ENCODE data around the gene APPBP2. TPM values are rescaled to one million over a fixed set of nuclear protein-coding genes. Genes with fewer than 3 reads are reported as not detected.
A peak's percentile ranks its signal among the peaks of the same experiment; 100 is the strongest.
"Not testable (repeated sequence)": the region's sequence is repeated elsewhere in the genome, so short reads cannot be mapped to it uniquely, and the experiment has no call there.

The APPBP2 gene
- total RNA-seq, 1 experiment from 2014 or later, result 11.7 TPM

DNA sequence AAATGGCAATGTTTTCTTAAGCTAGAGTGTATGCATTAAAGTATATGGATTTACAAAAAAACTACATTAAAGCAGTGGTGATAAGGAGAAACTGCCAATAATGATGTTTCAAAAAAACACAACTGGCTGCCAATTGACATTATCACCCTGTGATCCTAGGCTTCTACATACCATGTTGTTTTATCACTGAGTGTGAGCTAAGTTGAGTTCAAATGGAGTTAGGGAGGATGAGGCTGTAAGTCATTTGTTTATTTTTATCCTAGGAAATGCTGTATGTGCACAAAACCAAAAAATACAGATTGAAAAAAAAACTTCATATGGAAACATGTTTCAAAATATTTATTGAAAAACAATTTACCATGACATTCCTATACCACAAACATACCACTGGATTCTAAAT, 80.9 kb downstream of the APPBP2 start:
- H3K36me3 ChIP-seq (replicated peaks; ENCODE audit: control insufficient read depth, insufficient read depth, low read length), result no peaks in the 10 kb centered on the region; the same call in 1 of the 2 replicates
- no peak for DNase-seq

DNA sequence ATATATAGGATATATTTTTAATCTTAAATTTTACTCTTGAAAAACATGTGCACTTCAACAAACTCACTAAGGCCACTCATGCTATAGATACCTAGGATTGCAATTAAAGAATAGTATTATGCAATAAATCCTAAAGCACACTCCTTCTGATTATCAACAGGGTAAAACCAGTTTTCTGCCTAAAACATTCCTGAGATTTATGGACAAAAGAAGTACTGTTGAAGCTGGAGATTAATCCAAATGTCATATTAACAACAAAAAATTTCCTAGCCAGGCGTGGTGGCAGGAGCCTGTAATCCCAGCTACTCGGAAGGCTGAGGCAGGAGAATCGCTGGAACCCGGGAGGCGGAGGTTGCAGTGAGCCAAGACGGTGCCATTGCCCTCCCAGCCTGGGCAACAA, 82.3 kb downstream of the APPBP2 start:
- no peak overlapping the region for H3K4me3 ChIP-seq (ENCODE audit: insufficient read depth, low read depth, low read length)
- H3K36me3 ChIP-seq (replicated peaks; ENCODE audit: control insufficient read depth, insufficient read depth, low read length), result no peaks in the 10 kb centered on the region; the same call in 1 of the 2 replicates
- DNase-seq, result no peak
- H3K27me3 ChIP-seq (ENCODE audit: control insufficient read depth, insufficient read depth, low read length), result no peaks in the 10 kb centered on the region

More for the DNA sequence above, 80.9 kb downstream of the APPBP2 start:
- H3K27me3 ChIP-seq (ENCODE audit: control insufficient read depth, insufficient read depth, low read length), result no peaks in the 10 kb centered on the region
- H3K4me3 ChIP-seq (ENCODE audit: insufficient read depth, low read depth, low read length), result no peak overlapping the region

DNA sequence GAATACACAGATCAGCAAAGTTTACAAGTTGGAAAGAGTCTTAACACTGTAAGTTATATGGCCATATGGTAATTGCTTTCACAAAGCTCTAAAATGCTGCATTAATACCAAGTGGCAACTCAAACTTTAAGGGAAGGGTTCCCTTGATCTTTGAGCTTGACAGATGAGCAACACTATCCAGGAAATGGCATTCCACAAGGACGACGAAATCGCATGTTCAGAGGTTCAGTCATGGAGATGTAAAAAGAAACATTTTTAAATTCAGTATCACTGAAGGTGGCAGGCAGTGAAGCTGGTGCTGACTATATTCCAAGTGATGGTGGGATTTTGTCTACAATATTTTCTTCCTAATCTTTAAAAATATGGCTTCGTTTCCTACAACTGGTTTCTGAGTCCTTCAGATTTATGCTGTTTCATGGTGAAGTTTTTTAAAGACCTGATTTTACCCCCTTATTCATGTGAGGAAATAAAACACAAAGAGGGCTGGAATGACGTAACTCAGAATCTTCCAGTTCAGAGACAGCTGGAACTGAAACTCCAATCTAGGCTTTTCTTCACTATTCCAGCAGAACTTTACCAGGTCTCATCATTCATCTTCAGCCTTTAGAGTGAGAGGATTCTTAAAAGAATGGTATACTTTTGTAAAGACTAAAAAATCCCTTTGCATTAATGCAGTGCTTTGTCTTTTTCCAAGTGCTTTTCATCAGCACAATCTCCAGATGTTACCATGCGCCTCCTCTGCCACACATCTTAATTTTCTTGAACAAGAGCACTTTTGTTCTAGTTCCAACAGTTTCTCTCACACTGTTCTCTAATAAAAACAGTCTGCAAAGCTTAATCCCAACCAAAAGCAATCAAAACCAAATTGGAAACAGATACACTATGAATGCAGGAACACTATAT, 83.5 kb downstream of the APPBP2 start:
- no peak for DNase-seq
- Histone ChIP-seq H3K4me3 (ENCODE audit: insufficient read depth, low read depth, low read length) (no peak overlapping the region), H3K36me3 (replicated peaks; ENCODE audit: control insufficient read depth, insufficient read depth, low read length) (no peaks in the 10 kb centered on the region; the same call in 1 of the 2 replicates), H3K27me3 (ENCODE audit: control insufficient read depth, insufficient read depth, low read length) (no peaks in the 10 kb centered on the region)

DNA sequence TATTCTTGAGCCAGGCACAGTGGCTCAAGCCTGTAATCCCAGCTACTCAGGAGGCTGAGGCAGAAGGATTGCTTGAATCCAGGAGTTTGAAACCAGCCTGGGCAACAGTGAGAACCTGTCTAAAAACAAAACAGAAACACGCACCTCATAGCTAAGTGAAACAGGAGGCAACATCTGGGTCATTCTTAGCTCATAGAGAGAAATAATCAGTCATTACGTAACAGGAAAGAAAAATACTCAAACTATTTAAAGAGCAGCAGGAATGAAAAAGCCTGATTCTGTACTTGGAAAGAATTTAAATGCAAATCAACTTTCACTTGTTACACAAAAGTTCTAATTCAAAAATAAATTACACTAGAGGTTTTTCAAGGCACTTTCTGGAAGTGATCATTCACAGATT, 86.5 kb downstream of the APPBP2 start:
- no peak for DNase-seq
- no peaks in the 10 kb centered on the region for H3K27me3 ChIP-seq (ENCODE audit: control insufficient read depth, insufficient read depth, low read length)
- H3K36me3 ChIP-seq (replicated peaks; ENCODE audit: control insufficient read depth, insufficient read depth, low read length), result no peaks in the 10 kb centered on the region
- no peak overlapping the region for H3K4me3 ChIP-seq (ENCODE audit: insufficient read depth, low read depth, low read length)

DNA sequence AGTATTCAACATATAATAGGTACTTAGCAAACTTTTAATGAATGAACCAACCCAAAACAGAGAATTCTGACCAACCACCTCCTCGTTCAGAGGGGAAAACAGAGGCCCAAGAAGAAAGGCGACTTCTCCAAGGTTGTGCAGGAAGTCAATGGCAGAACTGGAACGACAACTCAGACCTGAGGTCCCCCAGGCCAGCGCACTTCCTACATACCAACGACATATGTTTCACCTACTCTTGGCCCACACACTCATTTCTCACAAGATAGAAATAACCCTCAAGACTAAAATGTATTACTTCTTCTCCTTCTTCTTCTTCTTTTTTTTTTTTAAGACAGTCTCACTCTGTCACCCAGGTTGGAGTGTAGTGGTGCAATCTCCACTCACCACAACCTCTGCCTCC, 89.4 kb downstream of the APPBP2 start:
- Histone ChIP-seq H3K4me3 (ENCODE audit: insufficient read depth, low read depth, low read length) (no peak overlapping the region), H3K36me3 (replicated peaks; ENCODE audit: control insufficient read depth, insufficient read depth, low read length) (no peaks in the 10 kb centered on the region), H3K27me3 (ENCODE audit: control insufficient read depth, insufficient read depth, low read length) (no peaks in the 10 kb centered on the region)
- no peak for DNase-seq

DNA sequence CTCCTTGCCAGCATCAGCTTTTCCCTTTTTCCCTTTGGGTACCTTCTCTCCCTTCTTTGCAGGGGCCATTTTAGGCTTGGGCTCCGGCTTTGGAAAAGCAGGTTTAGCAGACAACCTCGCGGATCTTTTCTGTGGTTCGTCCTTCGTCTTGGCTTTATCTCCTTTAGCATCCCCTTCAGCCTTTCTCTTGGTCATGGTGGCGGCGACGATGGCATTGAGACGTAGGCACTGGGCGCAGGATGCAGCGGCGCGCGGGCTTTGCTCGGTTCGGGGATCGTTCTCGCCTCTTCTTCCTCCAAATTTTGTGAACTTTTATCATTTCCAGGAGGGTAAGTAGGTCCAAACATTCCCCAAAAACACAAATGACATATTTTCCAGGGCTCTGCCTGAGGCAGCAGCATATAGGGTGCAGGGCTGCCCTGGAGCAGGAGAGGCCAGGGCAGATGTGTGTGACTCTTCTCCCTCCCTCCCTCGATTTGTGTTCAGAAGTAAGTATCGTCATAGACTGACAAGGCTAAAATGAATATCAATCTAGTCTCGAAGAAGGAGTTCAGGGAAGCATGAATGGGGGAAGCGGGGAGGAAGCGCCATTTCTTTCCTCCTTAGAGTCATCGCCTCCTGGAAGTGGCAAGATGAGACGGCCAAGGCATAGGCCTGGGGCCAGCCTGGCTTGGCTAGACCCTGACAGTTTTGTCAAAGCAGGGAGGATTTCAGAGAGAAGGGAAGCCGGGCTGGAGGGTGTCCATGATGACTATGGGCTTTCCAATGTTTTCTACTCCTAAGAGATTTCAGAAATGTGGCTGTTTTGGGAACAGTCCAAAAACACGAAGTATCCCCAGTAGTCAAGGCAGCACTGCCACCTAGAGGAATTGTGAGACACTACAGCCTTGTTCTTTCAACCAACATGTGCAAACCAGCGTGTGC, 90.5 kb downstream of the APPBP2 start:
- Histone ChIP-seq H3K27me3 (ENCODE audit: control insufficient read depth, insufficient read depth, low read length) (no peaks in the 10 kb centered on the region), H3K4me3 (ENCODE audit: insufficient read depth, low read depth, low read length) (no peak overlapping the region), H3K36me3 (replicated peaks; ENCODE audit: control insufficient read depth, insufficient read depth, low read length) (no peaks in the 10 kb centered on the region)
- peak; percentile 83 for DNase-seq

DNA sequence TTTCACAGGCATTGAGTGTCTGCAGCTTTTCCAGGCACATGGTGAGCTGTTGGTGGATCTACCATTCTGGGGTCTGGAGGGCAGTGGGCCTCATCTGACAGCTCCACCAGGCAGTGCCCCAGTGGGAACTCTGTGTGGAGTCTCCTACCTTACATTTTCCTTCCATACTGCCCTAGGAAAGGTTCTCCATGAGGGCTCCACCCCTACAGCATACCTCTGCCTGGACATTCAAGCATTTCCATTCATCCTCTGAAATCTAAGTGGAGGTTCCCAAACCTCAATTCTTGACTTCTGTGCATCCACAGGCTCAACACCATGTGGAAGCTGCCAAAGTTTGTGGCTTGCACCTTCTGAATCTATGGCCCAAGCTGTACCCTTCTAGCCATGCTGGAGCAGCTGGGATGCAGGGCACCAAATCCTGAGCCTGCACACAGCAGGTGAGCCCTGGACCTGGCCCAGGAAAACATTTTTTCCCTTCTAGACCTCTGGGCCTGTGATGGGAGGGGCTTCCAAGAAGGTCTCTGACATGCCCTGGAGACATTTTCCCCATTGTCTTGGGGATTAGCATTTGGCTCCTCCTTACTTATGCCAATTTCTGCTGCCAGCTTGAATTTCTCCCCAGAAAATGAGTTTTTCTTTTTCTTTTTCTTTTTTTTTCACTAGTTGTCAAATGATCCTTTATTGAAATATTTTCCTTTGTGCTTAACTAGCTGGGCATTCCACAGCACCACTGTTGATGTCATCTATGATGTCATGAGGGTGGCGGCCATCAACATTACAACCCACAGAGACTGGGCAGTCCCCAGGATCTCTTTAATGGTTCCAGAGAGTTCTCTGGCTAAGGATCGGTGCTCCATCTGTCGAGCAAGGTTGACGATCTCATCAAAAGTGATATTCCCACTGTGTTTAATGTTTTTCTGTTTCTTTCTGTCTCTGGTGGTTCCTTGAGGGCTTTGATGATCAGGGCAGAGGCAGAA, 92.7 kb downstream of the APPBP2 start:
- DNase-seq; H3K36me3 ChIP-seq (replicated peaks; ENCODE audit: control insufficient read depth, insufficient read depth, low read length); H3K4me3 ChIP-seq (ENCODE audit: insufficient read depth, low read depth, low read length); H3K27me3 ChIP-seq (ENCODE audit: control insufficient read depth, insufficient read depth, low read length): not testable (repeated sequence)

DNA sequence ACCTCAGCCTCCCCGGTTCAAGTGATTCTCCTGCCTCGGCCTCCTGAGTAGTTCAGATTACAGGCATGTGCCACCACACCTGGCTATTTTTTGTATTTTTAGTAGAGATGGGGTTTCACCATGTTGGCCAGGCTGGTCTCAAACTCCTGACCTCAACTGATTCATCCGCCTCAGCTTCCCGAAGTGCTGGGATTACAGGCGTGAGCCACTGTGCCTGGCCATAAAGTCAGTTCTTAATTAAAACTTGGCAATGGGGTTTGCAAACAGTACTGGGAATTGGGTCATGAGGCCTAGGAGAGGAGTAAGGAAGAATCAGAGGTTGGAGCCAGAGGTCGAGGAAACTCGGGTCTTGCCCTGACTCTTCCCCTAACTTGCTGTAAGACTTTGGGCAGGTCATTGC, 95.5 kb downstream of the APPBP2 start:
- not testable (repeated sequence) for H3K27me3 ChIP-seq (ENCODE audit: control insufficient read depth, insufficient read depth, low read length); H3K36me3 ChIP-seq (replicated peaks; ENCODE audit: control insufficient read depth, insufficient read depth, low read length); H3K4me3 ChIP-seq (ENCODE audit: insufficient read depth, low read depth, low read length); DNase-seq

DNA sequence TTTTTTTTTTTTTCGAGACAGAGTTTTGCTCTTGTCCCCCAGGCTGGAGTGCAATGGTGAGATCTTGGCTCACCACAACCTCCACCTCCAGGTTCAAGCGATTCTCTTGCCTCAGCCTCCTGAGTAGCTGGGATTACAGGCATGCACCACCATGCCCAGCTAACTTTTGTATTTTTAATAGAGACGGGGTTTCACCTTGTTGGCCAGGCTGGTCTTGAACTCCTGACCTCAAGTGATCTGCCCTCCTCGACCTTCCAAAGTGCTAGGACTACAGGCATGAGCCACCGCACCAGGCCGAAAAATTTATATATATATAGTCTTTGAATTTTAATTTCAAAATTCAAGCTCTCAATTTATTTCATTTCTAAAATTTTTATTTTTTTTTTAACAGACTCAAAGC, 97.6 kb downstream of the APPBP2 start:
- H3K36me3 ChIP-seq (replicated peaks; ENCODE audit: control insufficient read depth, insufficient read depth, low read length); H3K4me3 ChIP-seq (ENCODE audit: insufficient read depth, low read depth, low read length); H3K27me3 ChIP-seq (ENCODE audit: control insufficient read depth, insufficient read depth, low read length); DNase-seq: not testable (repeated sequence)

DNA sequence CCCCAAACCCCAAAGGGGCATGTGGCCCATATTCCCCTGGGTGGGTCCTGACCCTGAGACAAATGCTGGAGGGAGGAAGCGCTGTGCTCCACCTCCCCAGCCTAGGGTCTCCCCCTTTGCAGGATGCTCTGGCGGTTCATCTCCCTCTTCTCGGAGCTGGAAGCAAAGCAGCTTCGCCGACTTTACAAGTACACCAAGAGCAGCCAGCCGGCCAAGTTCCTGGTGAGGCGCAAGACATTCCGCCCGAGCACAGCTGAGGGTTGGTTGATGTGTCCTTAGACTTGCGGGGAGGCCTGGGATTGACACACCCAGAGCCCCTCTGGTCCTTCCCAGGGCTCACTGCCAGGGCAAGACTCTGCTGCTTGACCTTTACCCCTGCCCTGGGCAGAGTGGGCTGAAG, 99.4 kb downstream of the APPBP2 start:
- no peak for DNase-seq
- peaks cover 9% of the 10 kb centered on the region for H3K27me3 ChIP-seq (ENCODE audit: control insufficient read depth, insufficient read depth, low read length)
- no peak overlapping the region for H3K4me3 ChIP-seq (ENCODE audit: insufficient read depth, low read depth, low read length)
- H3K36me3 ChIP-seq (replicated peaks; ENCODE audit: control insufficient read depth, insufficient read depth, low read length), result no peaks in the 10 kb centered on the region

DNA sequence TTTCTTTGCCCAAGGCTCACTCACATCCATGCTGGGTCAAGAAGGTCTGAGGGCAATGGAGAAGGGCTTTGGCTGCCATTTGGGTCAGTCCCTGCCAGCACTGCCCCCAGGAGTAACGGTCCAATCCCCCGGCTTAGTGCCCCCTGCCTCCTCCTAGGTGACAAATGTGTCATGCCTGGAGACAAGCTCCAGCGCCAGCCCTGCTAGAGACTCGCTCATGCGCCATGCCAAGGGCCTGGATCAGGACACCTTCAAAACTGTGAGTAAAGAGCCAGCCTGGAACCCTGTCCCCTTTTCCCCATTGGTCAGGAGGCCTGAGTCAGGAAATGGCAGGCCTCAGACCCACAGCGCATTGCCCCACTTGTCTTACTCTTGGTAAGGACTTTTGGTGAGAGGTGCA, 100.4 kb downstream of the APPBP2 start:
- Histone ChIP-seq H3K27me3 (ENCODE audit: control insufficient read depth, insufficient read depth, low read length) (peaks cover 9% of the 10 kb centered on the region), H3K36me3 (replicated peaks; ENCODE audit: control insufficient read depth, insufficient read depth, low read length) (no peaks in the 10 kb centered on the region), H3K4me3 (ENCODE audit: insufficient read depth, low read depth, low read length) (no peak overlapping the region)
- DNase-seq, result no peak

DNA sequence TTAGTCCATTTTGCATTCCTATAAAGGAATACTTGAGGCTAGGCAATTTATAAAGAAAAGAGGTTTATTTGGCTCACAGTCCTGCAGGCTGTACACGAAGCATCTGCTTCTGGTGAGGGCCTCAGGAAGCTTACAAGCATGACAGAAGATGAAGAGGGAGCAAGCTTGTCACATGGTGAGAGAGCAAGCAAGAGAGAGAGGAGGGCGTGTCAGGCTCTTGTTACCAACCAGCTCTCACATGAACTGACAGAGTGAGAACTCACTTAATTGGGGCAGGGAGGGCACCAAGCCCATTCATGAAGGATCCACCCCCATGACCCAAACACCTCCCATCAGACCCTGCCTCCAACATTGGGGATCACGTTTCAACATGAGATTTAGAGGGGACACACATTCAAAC, 102.2 kb downstream of the APPBP2 start:
- Histone ChIP-seq H3K36me3 (replicated peaks; ENCODE audit: control insufficient read depth, insufficient read depth, low read length) (no peaks in the 10 kb centered on the region), H3K4me3 (ENCODE audit: insufficient read depth, low read depth, low read length) (no peak overlapping the region), H3K27me3 (ENCODE audit: control insufficient read depth, insufficient read depth, low read length) (peaks cover 9% of the 10 kb centered on the region)
- no peak for DNase-seq

DNA sequence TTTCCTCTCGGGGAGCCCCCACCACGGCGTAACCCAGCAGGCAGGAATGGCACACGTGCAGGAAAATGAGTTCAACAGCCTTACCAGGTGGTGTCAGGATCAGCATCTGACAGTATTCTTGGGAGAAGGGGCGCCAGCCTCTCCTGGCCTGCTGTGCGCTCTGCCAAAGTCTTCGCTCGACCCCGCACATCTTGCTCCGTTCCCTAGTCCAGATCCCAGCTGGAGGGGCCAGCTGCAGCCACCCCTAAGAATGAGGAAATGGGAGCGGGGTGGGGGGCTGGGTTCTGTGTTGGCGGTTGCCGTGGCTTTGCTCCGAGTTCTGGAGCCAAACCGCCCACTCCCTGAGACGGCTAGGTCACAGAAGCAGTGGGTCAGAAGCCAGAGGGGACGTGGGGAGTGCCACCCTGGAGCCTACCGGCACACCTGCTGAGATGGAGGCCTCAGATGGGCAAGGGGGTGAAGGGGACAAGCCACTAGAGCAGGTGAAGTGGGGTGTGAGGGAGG, 103.8 kb downstream of the APPBP2 start, which contains the start of gene CHCT1:
TSS of gene CHCT1 (plus strand) at position 328 of the 504 bp plus-strand sequence. CDS start at position 432, 104 bp downstream.
- DNase-seq, result peak; percentile 64
- Histone ChIP-seq H3K4me3 (ENCODE audit: insufficient read depth, low read depth, low read length) (peak within 1 kb of the TSS; percentile 54), H3K27me3 (ENCODE audit: control insufficient read depth, insufficient read depth, low read length) (peaks cover 9% of the 10 kb centered on the region), H3K36me3 (replicated peaks; ENCODE audit: control insufficient read depth, insufficient read depth, low read length) (no peaks in the 10 kb centered on the region)

All from H7 (cell line).